HCT116 (cell line): ENCODE measurements around the gene WDR26. TPM values are rescaled to one million over a fixed set of nuclear protein-coding genes. Genes with fewer than 3 reads are reported as not detected.
A peak's percentile ranks its signal among the peaks of the same experiment; 100 is the strongest.

Source experiments
- ATAC-seq: fragments of 200-7000 bp; cut with Tn5 transposase; 2 replicates; pipeline ENCODE4 v1.9.1; 2020; ENCODE audit warnings: mild to moderate bottlenecking, moderate library complexity
- BruUV-seq: library from RNA; stranded (reverse); fragments of 400-500 nt; replicated peaks from 2 replicates; lab custom pipeline; 2021; lab: Mats Ljungman, UMichigan
- CTCF ChIA-PET: fragments of 300-600 bp; sonication (Branson Sonifier 250); formaldehyde crosslinking; loops from one replicate; lab custom pipeline; 2021; ENCODE audit warnings: antibody characterized with exemption; lab: Charles Lee
- POLR2A ChIA-PET: fragments of 300-600, 350-600 bp; sonication (Branson Sonifier 250); formaldehyde crosslinking; loops from one replicate; lab custom pipeline; 2021; ENCODE audit warnings: antibody characterized with exemption; lab: Charles Lee
- RAD21 ChIA-PET, 2 experiments: fragments of 300-600 bp; sonication (Branson Sonifier 250); formaldehyde crosslinking; loops; one replicate each; lab custom pipeline; 2023; ENCODE audit warnings: low total read pairs in 2 of 2; ENCODE audit not compliant: uncharacterized antibody in 2 of 2, unreplicated experiment in 2 of 2, low non-redundant PET in 1 of 2; lab: Charles Lee
- DNase-seq: peaks from one replicate; pipeline ENCODE4 v3.0.0-alpha.2; 2010; ENCODE audit warnings: low read depth, low spot score
- H2AFZ ChIP-seq: fragments of 200-600 bp; shearing (Covaris generic), sonication (generic); 2 replicates; pipeline ENCODE4 v1.6.1; 2017; ENCODE audit warnings: low read depth, mixed run types, mixed read lengths, antibody characterized with exemption, low read length; ENCODE audit not compliant: poor library complexity, severe bottlenecking
- H3K27ac ChIP-seq: 2 replicates; pipeline ENCODE4 v1.5.1; 2012; ENCODE audit warnings: low read depth, low read length
- H3K27me3 ChIP-seq: fragments of 200-600 bp; sonication (generic); 2 replicates; pipeline ENCODE4 v1.6.1; 2016; ENCODE audit warnings: mixed run types, low read length, mixed read lengths; ENCODE audit not compliant: insufficient read depth
- H3K36me3 ChIP-seq, 2 experiments: fragments of 200-500 bp in 1 of 2; fragments of 200-600 bp in 1 of 2; sonication (Bioruptor generic) in 1 of 2; sonication (generic) in 1 of 2; 2 replicates each; pipeline versions ENCODE4 v1.5.1 to v1.6.1; 2014 to 2016; ENCODE audit warnings: low read length in 2 of 2, inconsistent platforms in 1 of 2, mixed read lengths in 1 of 2, mixed run types in 1 of 2; ENCODE audit not compliant: insufficient read depth in 2 of 2, control insufficient read depth in 1 of 2
- H3K4me1 ChIP-seq, 2 experiments: fragments of 200-600 bp in 1 of 2; sonication (generic) in 1 of 2; 2 replicates each; pipeline versions ENCODE4 v1.5.1 to v1.6.1; 2012 to 2017; ENCODE audit warnings: low read length in 2 of 2, inconsistent platforms in 1 of 2, mild to moderate bottlenecking in 1 of 2, mixed read lengths in 1 of 2, mixed run types in 1 of 2, moderate library complexity in 1 of 2; ENCODE audit not compliant: insufficient read depth in 2 of 2, control insufficient read depth in 1 of 2
- H3K4me2 ChIP-seq: fragments of 200-600 bp; sonication (generic); 2 replicates; pipeline ENCODE4 v1.6.1; 2017; ENCODE audit warnings: mixed run types, low read length, mixed read lengths
- H3K4me3 ChIP-seq, 2 experiments: fragments of 200-600 bp in 1 of 2; sonication (generic) in 1 of 2; replicated peaks in 1 of 2; 2 replicates each; pipeline ENCODE4 v1.5.1; 2011 to 2016; ENCODE audit warnings: low read length in 2 of 2, control low read depth in 1 of 2, low read depth in 1 of 2, mild to moderate bottlenecking in 1 of 2, mixed read lengths in 1 of 2, mixed run types in 1 of 2
- H3K79me2 ChIP-seq: fragments of 200-600 bp; sonication (generic); 2 replicates; pipeline ENCODE4 v1.6.1; 2017; ENCODE audit warnings: mild to moderate bottlenecking, mixed run types, low read length, moderate library complexity, mixed read lengths; ENCODE audit not compliant: insufficient read depth
- H3K9ac ChIP-seq: fragments of 200-600 bp; sonication (generic); 2 replicates; pipeline ENCODE4 v1.6.1; 2016; ENCODE audit warnings: low read length, mixed read lengths
- H3K9me2 ChIP-seq: fragments of 200-600 bp; sonication (generic), shearing (Covaris generic); 2 replicates; pipeline ENCODE4 v1.6.1; 2017; ENCODE audit warnings: mixed run types, mild to moderate bottlenecking, moderate library complexity; ENCODE audit not compliant: insufficient read depth
- H3K9me3 ChIP-seq, 2 experiments: fragments of 200-500 bp in 1 of 2; fragments of 200-600 bp in 1 of 2; sonication (Bioruptor generic) in 1 of 2; sonication (generic) in 1 of 2; 2 replicates each; pipeline ENCODE4 v1.6.1; 2014 to 2017; ENCODE audit warnings: low read length in 2 of 2, mixed read lengths in 2 of 2, inconsistent platforms in 1 of 2, low read depth in 1 of 2, mild to moderate bottlenecking in 1 of 2, mixed run types in 1 of 2, moderate library complexity in 1 of 2; ENCODE audit not compliant: control insufficient read depth in 1 of 2, insufficient read depth in 1 of 2
- H4K20me1 ChIP-seq: fragments of 200-600 bp; sonication (generic), shearing (Covaris generic); 2 replicates; pipeline ENCODE4 v1.6.1; 2017; ENCODE audit warnings: mixed run types, mild to moderate bottlenecking, moderate library complexity; ENCODE audit not compliant: insufficient read depth
- CBX3 ChIP-seq: IDR thresholded peaks from 2 replicates; pipeline ENCODE4 v1.6.1; 2012; ENCODE audit warnings: low read depth
- CEBPB ChIP-seq: IDR thresholded peaks from 2 replicates; pipeline ENCODE4 v1.6.1; 2012; ENCODE audit warnings: low read depth
- EGR1 ChIP-seq: IDR thresholded peaks from 2 replicates; pipeline ENCODE4 v1.6.1; 2012; ENCODE audit warnings: low read depth
- ELF1 ChIP-seq: IDR thresholded peaks from 2 replicates; pipeline ENCODE4 v1.6.1; 2012; ENCODE audit warnings: low read depth, borderline replicate concordance
- EZH2 ChIP-seq: fragments of 200-600 bp; sonication (generic); IDR thresholded peaks from 2 replicates; pipeline ENCODE4 v1.6.1; 2017; ENCODE audit warnings: antibody characterized with exemption, mixed run types
- EZH2phosphoT487 ChIP-seq: fragments of 200-600 bp; IDR thresholded peaks from 2 replicates; pipeline ENCODE4 v1.6.1; 2018; ENCODE audit warnings: antibody characterized with exemption, borderline replicate concordance
- FOSL1 ChIP-seq: IDR thresholded peaks from 2 replicates; pipeline ENCODE4 v1.6.1; 2012; ENCODE audit warnings: low read depth
- JUND ChIP-seq: IDR thresholded peaks from 2 replicates; pipeline ENCODE4 v1.6.1; 2012
- RAD21 ChIP-seq: IDR thresholded peaks from 2 replicates; pipeline ENCODE4 v1.6.1; 2012; ENCODE audit warnings: low read depth, mild to moderate bottlenecking
- SP1 ChIP-seq: IDR thresholded peaks from 2 replicates; pipeline ENCODE4 v1.6.1; 2012; ENCODE audit warnings: low read depth
- TCF7L2 ChIP-seq: IDR thresholded peaks from 2 replicates; pipeline ENCODE4 v1.7.0; 2011; ENCODE audit warnings: borderline replicate concordance, inconsistent platforms; ENCODE audit not compliant: insufficient read depth, insufficient read length; ENCODE audit errors: extremely low read depth
- YY1 ChIP-seq: IDR thresholded peaks from 2 replicates; pipeline ENCODE4 v1.6.1; 2011; ENCODE audit warnings: low read length, low read depth, moderate library complexity, mild to moderate bottlenecking; ENCODE audit not compliant: insufficient replicate concordance; ENCODE audit errors: extremely low read depth
- ZFX ChIP-seq: fragments of 450-650 bp; IDR thresholded peaks from 2 replicates; pipeline ENCODE4 v1.6.1; 2017
- intact Hi-C: fragments of 100-400 bp; cut with micrococcal nuclease; formaldehyde crosslinking; loops from 2 replicates; pipeline ENCODE4 v1.10.0; 2022
- total RNA-seq: library from RNA; stranded (reverse); gene quantifications from one replicate; pipeline ENCODE4 v1.2.1, GENCODE V29; 2021; ENCODE audit not compliant: unreplicated experiment
- TF ChIP-seq, protein P1 (sequence below), 3 experiments: fragments of 200-600 bp in 1 of 3; sonication (generic) in 1 of 3; IDR thresholded peaks in 2 of 3; conservative IDR thresholded peaks in 1 of 3; 2 replicates each; pipeline ENCODE4 v1.5.1; 2012 to 2017; ENCODE audit warnings: low read depth in 2 of 3, low read length in 2 of 3, antibody characterized with exemption in 1 of 3, borderline replicate concordance in 1 of 3, control low read depth in 1 of 3, mild to moderate bottlenecking in 1 of 3, mixed read lengths in 1 of 3, mixed run types in 1 of 3, moderate library complexity in 1 of 3; ENCODE audit not compliant: insufficient read depth in 1 of 3
- TF ChIP-seq, protein P2 (sequence below): IDR thresholded peaks from 2 replicates; pipeline ENCODE4 v1.6.1; 2012
- TF ChIP-seq, protein P3 (sequence below): IDR thresholded peaks from 2 replicates; pipeline ENCODE4 v1.6.1; 2012

The WDR26 gene
- total RNA-seq, 1 experiment from 2014 or later, result 57.2 TPM

DNA sequence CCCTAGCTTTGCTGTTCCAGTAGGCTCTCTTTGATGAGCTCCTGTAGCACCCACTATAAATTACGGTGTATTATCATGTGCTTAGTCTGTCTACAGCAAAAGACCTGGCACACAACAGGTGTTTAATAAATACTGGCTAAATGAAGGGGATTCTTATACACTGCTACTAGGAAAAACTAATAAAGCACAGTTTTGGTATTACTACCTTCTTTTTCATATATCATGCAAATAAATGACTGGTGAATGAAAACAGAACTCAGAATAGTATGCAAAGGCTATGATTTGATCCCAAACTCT lies 26.4 kb downstream of the WDR26 start:
- peak; percentile 58 for ATAC-seq
- H3K9me3 ChIP-seq, result no peaks in the 10 kb centered on the region
- no peaks in the 10 kb centered on the region for H3K27me3 ChIP-seq
- H3K4me1 ChIP-seq, result peaks cover 17 to 29% of the 10 kb centered on the region in 2 experiments; a peak in 3 of 4 replicates
- no peaks in the 10 kb centered on the region for H4K20me1 ChIP-seq
- no peak overlapping the region for H2AFZ ChIP-seq
- CTCF ChIA-PET, result interaction anchor here (1.3 kb wide), 1 partner anchor 292 kb away, joined by 3 read pairs; no protein-coding TSS in a partner anchor
- BruUV-seq, result no TSS peak
- H3K79me2 ChIP-seq, result peaks cover 29% of the 10 kb centered on the region
- H3K9me2 ChIP-seq, result no peaks in the 10 kb centered on the region
- POLR2A ChIA-PET, result no interaction called here
- intact Hi-C loops, result no loop called here
- peaks cover 16 to 50% of the 10 kb centered on the region in 2 experiments for H3K36me3 ChIP-seq
- H3K4me2 ChIP-seq, result peak overlapping the region; percentile 56
- peak overlapping the region; percentile 12; the same call in 1 of the 2 replicates for H3K27ac ChIP-seq
- TF ChIP-seq, protein P1, sequence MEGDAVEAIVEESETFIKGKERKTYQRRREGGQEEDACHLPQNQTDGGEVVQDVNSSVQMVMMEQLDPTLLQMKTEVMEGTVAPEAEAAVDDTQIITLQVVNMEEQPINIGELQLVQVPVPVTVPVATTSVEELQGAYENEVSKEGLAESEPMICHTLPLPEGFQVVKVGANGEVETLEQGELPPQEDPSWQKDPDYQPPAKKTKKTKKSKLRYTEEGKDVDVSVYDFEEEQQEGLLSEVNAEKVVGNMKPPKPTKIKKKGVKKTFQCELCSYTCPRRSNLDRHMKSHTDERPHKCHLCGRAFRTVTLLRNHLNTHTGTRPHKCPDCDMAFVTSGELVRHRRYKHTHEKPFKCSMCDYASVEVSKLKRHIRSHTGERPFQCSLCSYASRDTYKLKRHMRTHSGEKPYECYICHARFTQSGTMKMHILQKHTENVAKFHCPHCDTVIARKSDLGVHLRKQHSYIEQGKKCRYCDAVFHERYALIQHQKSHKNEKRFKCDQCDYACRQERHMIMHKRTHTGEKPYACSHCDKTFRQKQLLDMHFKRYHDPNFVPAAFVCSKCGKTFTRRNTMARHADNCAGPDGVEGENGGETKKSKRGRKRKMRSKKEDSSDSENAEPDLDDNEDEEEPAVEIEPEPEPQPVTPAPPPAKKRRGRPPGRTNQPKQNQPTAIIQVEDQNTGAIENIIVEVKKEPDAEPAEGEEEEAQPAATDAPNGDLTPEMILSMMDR (IDR thresholded peaks at IDR 0.05 in 2 of 3, conservative IDR thresholded peaks at IDR 0.05 in 1 of 3; ENCODE audit: borderline replicate concordance in 1 of 3, insufficient read depth in 1 of 3, low read depth in 2 of 3, low read length in 2 of 3), result no peak
- TF ChIP-seq EZH2phosphoT487 (no peak), FOSL1 (no peak), ZFX (no peak), RAD21 (no peak), JUND (no peak), YY1 (no peak), EGR1 (no peak), CBX3 (no peak), EZH2 (no peak), CEBPB (no peak), SP1 (no peak), TCF7L2 (no peak), ELF1 (no peak)
- TF ChIP-seq, protein P2, sequence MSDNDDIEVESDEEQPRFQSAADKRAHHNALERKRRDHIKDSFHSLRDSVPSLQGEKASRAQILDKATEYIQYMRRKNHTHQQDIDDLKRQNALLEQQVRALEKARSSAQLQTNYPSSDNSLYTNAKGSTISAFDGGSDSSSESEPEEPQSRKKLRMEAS, result no peak
- TF ChIP-seq, protein P3, sequence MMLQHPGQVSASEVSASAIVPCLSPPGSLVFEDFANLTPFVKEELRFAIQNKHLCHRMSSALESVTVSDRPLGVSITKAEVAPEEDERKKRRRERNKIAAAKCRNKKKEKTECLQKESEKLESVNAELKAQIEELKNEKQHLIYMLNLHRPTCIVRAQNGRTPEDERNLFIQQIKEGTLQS, result no peak
- no peak for DNase-seq
- H3K4me3 ChIP-seq, result peak overlapping the region in 1 of 2 experiments; percentile 10; a peak in 1 of 4 replicates
- H3K9ac ChIP-seq, result no peak overlapping the region
- RAD21 ChIA-PET, result interaction anchor here in 1 of 2 experiments (1.5 kb wide), 1 partner anchor 49 kb away, joined by 3 read pairs; no protein-coding TSS in a partner anchor
